Panc1 (cell line): ENCODE results near the gene MAP3K7. TPM values are rescaled to one million over a fixed set of nuclear protein-coding genes. Genes with fewer than 3 reads are reported as not detected.

ENCODE experiments used
- ATAC-seq: fragments of 200-7000 bp; cut with Tn5 transposase; 2 replicates; pipeline ENCODE4 v1.9.1; 2020; ENCODE audit warnings: mild to moderate bottlenecking, moderate library complexity
- BruUV-seq: library from RNA; stranded (reverse); fragments of 400-500 nt; replicated peaks from 2 replicates; lab custom pipeline; 2021; lab: Mats Ljungman, UMichigan
- CTCF ChIA-PET: fragments of 300-600 bp; sonication (Branson Sonifier 250); formaldehyde crosslinking; loops from one replicate; lab custom pipeline; 2022; ENCODE audit warnings: antibody characterized with exemption; lab: Charles Lee
- POLR2A ChIA-PET: fragments of 300-600 bp; sonication (Branson Sonifier 250); formaldehyde crosslinking; loops from one replicate; lab custom pipeline; 2022; ENCODE audit warnings: antibody characterized with exemption; lab: Charles Lee
- DNase-seq: peaks from one replicate; pipeline ENCODE4 v3.0.0-alpha.2; 2010; ENCODE audit warnings: low read depth, low spot score
- H3K27ac ChIP-seq: 2 replicates; pipeline ENCODE4 v1.5.1; 2011; ENCODE audit warnings: mild to moderate bottlenecking, low read length, inconsistent platforms
- H3K27me3 ChIP-seq: fragments of 200-500 bp; sonication (Bioruptor generic); 2 replicates; pipeline ENCODE4 v1.6.0; 2014; ENCODE audit warnings: low read length, inconsistent platforms; ENCODE audit not compliant: control insufficient read depth, insufficient read depth
- H3K36me3 ChIP-seq: fragments of 200-500 bp; sonication (Bioruptor generic); 2 replicates; pipeline ENCODE4 v1.5.1; 2014; ENCODE audit warnings: inconsistent platforms, mild to moderate bottlenecking, low read length, moderate library complexity; ENCODE audit not compliant: control insufficient read depth, insufficient read depth
- H3K4me1 ChIP-seq: 2 replicates; pipeline ENCODE4 v1.5.1; 2011; ENCODE audit warnings: inconsistent platforms, mild to moderate bottlenecking, low read length, moderate library complexity; ENCODE audit not compliant: control insufficient read depth, insufficient read depth
- H3K4me3 ChIP-seq, 2 experiments: 2 replicates each; pipeline ENCODE4 v1.5.1; 2011 to 2012; ENCODE audit warnings: low read depth in 2 of 2, low read length in 2 of 2, mild to moderate bottlenecking in 2 of 2, inconsistent platforms in 1 of 2, moderate library complexity in 1 of 2
- H3K9me3 ChIP-seq: fragments of 200-500 bp; sonication (Bioruptor generic); 2 replicates; pipeline ENCODE4 v1.5.1; 2014; ENCODE audit warnings: low read depth, mild to moderate bottlenecking, inconsistent platforms, low read length, moderate library complexity; ENCODE audit not compliant: control insufficient read depth, insufficient read depth
- POLR2AphosphoS5 ChIP-seq: IDR thresholded peaks from 2 replicates; pipeline ENCODE4 v1.6.1; 2012; ENCODE audit warnings: mild to moderate bottlenecking, low read depth, low read length, moderate library complexity
- SIN3A ChIP-seq: IDR thresholded peaks from 2 replicates; pipeline ENCODE4 v1.6.1; 2012; ENCODE audit warnings: low read depth, mild to moderate bottlenecking, low read length, moderate library complexity, borderline replicate concordance; ENCODE audit not compliant: insufficient read depth
- TCF7L2 ChIP-seq: IDR thresholded peaks from 2 replicates; pipeline ENCODE4 v1.6.1; 2011; ENCODE audit warnings: mild to moderate bottlenecking, low read depth, low read length, inconsistent platforms
- in situ Hi-C: cut with HindIII; loops from 2 replicates; pipeline ENCODE4 v1.10.0; 2016; ENCODE audit warnings: low sequenced_read_pairs, low pct_unique_long_range_greater_than_20kb
- intact Hi-C: fragments of 100-400 bp; cut with micrococcal nuclease; formaldehyde crosslinking; loops from one replicate; pipeline ENCODE4 v1.10.0; 2022; ENCODE audit not compliant: unreplicated experiment
- total RNA-seq: library from RNA; stranded (reverse); gene quantifications from one replicate; pipeline ENCODE4 v1.2.1, GENCODE V29; 2021; ENCODE audit not compliant: unreplicated experiment
- TF ChIP-seq, protein P1 (sequence below): fragments of 450-650 bp; IDR thresholded peaks from 2 replicates; pipeline ENCODE4 v1.5.1; 2017; ENCODE audit warnings: mild to moderate bottlenecking
- TF ChIP-seq, protein P2 (sequence below), 2 experiments: IDR thresholded peaks; 2 replicates each; pipeline ENCODE4 v1.6.1; 2011 to 2012; ENCODE audit warnings: low read depth in 2 of 2, control low read depth in 1 of 2, low read length in 1 of 2, mild to moderate bottlenecking in 1 of 2, moderate library complexity in 1 of 2; ENCODE audit not compliant: insufficient read depth in 1 of 2

MAP3K7 gene
- total RNA-seq, 1 experiment from 2014 or later = 33.1 TPM

DNA sequence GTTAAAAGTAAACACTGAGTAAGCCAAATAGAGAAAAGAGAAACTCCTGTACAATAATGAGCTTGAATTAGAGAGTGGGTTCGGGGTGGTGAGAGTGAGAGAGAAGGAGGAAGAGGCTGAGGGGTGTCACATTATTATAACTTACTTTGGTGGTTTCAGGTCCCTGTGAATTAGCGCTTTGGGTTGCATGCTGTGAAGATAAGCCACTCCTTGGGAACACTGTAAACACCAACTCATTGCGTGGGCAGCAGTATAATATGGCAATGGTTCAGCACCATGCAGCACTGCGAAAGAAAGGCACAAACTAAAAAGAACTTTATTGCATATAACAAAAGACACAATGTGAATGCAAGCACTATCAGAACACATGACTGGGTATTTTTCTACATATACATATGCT lies 26.9 kb downstream of the MAP3K7 start:
- Histone ChIP-seq H3K4me1 (no peaks in the 10 kb centered on the region), H3K4me3 (no peak overlapping the region), H3K9me3 (no peaks in the 10 kb centered on the region), H3K27ac (no peak overlapping the region), H3K36me3 (peaks cover 21% of the 10 kb centered on the region), H3K27me3 (no peaks in the 10 kb centered on the region)
- DNase-seq (no peak), ATAC-seq (no peak)
- in situ Hi-C loops (no loop called here), intact Hi-C loops (no loop called here)
- ChIA-PET POLR2A (no interaction called here), CTCF (no interaction called here)
- TF ChIP-seq SIN3A (no peak), POLR2AphosphoS5 (no peak), TCF7L2 (no peak)
- BruUV-seq = no TSS peak

DNA sequence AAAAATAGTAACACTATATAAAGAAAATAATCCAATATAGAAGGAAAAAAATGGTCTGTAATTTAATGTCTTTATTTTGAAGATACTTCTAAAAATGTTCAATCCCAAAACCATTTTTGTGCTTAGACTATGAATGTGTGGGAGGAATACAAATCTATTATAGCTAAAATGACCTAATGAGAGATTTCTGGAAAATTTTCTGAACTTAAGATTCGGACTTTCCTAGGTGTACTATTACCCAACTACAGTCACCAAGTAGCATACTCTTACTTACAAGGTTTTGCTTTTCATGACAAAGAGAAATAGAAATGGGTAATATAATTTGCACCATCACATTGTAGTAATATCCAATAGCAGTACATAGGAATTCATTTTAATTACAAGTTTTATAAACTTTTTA lies 29.9 kb downstream of the MAP3K7 start:
- H3K27me3 ChIP-seq = no peaks in the 10 kb centered on the region
- intact Hi-C loops (no loop called here), in situ Hi-C loops (no loop called here)
- no peaks in the 10 kb centered on the region for H3K4me1 ChIP-seq
- no peak overlapping the region for H3K4me3 ChIP-seq
- CTCF ChIA-PET = no interaction called here
- no peaks in the 10 kb centered on the region for H3K9me3 ChIP-seq
- BruUV-seq = no TSS peak
- H3K27ac ChIP-seq = no peak overlapping the region
- DNase-seq (no peak), ATAC-seq (no peak)
- POLR2A ChIA-PET = no interaction called here
- TF ChIP-seq, protein P1, sequence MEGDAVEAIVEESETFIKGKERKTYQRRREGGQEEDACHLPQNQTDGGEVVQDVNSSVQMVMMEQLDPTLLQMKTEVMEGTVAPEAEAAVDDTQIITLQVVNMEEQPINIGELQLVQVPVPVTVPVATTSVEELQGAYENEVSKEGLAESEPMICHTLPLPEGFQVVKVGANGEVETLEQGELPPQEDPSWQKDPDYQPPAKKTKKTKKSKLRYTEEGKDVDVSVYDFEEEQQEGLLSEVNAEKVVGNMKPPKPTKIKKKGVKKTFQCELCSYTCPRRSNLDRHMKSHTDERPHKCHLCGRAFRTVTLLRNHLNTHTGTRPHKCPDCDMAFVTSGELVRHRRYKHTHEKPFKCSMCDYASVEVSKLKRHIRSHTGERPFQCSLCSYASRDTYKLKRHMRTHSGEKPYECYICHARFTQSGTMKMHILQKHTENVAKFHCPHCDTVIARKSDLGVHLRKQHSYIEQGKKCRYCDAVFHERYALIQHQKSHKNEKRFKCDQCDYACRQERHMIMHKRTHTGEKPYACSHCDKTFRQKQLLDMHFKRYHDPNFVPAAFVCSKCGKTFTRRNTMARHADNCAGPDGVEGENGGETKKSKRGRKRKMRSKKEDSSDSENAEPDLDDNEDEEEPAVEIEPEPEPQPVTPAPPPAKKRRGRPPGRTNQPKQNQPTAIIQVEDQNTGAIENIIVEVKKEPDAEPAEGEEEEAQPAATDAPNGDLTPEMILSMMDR = no peak
- TF ChIP-seq POLR2AphosphoS5 (no peak), TCF7L2 (no peak), SIN3A (no peak)
- TF ChIP-seq, protein P2, sequence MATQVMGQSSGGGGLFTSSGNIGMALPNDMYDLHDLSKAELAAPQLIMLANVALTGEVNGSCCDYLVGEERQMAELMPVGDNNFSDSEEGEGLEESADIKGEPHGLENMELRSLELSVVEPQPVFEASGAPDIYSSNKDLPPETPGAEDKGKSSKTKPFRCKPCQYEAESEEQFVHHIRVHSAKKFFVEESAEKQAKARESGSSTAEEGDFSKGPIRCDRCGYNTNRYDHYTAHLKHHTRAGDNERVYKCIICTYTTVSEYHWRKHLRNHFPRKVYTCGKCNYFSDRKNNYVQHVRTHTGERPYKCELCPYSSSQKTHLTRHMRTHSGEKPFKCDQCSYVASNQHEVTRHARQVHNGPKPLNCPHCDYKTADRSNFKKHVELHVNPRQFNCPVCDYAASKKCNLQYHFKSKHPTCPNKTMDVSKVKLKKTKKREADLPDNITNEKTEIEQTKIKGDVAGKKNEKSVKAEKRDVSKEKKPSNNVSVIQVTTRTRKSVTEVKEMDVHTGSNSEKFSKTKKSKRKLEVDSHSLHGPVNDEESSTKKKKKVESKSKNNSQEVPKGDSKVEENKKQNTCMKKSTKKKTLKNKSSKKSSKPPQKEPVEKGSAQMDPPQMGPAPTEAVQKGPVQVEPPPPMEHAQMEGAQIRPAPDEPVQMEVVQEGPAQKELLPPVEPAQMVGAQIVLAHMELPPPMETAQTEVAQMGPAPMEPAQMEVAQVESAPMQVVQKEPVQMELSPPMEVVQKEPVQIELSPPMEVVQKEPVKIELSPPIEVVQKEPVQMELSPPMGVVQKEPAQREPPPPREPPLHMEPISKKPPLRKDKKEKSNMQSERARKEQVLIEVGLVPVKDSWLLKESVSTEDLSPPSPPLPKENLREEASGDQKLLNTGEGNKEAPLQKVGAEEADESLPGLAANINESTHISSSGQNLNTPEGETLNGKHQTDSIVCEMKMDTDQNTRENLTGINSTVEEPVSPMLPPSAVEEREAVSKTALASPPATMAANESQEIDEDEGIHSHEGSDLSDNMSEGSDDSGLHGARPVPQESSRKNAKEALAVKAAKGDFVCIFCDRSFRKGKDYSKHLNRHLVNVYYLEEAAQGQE (IDR thresholded peaks at IDR 0.05; ENCODE audit: insufficient read depth in 1 of 2, low read depth in 2 of 2, low read length in 1 of 2) = no peak
- H3K36me3 ChIP-seq = peaks cover 33% of the 10 kb centered on the region

DNA sequence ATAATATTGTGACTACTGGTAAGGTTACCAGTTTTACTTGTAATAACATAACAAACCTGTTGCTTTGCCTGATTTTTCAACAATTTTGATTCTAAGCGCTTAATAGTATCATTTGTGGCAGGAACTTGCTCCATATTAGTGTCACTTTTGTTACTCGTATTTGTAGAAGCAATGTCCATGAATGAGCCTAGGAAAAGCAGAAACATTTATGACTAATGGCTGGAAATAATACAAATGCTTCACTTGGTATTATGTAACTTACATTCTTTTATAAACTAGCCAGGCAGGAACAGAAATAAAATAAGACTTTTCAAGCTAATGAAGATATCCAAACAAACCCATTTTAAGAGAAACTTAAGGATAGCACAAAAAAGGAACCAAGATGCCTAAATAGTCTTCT lies 38.9 kb downstream of the MAP3K7 start:
- Histone ChIP-seq H3K4me1 (no peaks in the 10 kb centered on the region), H3K36me3 (peaks cover 48% of the 10 kb centered on the region), H3K9me3 (no peaks in the 10 kb centered on the region), H3K27me3 (no peaks in the 10 kb centered on the region), H3K27ac (no peak overlapping the region), H3K4me3 (no peak overlapping the region)
- ATAC-seq (no peak), DNase-seq (no peak)
- ChIA-PET POLR2A (no interaction called here), CTCF (no interaction called here)
- intact Hi-C loops = no loop called here
- TF ChIP-seq SIN3A (no peak), TCF7L2 (no peak), POLR2AphosphoS5 (no peak)
- TF ChIP-seq, protein P2 (IDR thresholded peaks at IDR 0.05; ENCODE audit: insufficient read depth in 1 of 2, low read depth in 2 of 2, low read length in 1 of 2) = no peak
- TF ChIP-seq, protein P1 = no peak
- no TSS peak for BruUV-seq
- in situ Hi-C loops = no loop called here
